HG02678 (cell line): ENCODE measurements around the gene CLVS2.

Experiments used
- ATAC-seq: cut with Tn5 transposase; IDR thresholded peaks from one replicate; pipeline ENCODE4 v1.9.1; 2021; ENCODE audit warnings: mild to moderate bottlenecking, moderate library complexity; ENCODE audit not compliant: unreplicated experiment

CLVS2 gene, protein sequence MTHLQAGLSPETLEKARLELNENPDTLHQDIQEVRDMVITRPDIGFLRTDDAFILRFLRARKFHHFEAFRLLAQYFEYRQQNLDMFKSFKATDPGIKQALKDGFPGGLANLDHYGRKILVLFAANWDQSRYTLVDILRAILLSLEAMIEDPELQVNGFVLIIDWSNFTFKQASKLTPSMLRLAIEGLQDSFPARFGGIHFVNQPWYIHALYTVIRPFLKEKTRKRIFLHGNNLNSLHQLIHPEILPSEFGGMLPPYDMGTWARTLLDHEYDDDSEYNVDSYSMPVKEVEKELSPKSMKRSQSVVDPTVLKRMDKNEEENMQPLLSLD

DNA sequence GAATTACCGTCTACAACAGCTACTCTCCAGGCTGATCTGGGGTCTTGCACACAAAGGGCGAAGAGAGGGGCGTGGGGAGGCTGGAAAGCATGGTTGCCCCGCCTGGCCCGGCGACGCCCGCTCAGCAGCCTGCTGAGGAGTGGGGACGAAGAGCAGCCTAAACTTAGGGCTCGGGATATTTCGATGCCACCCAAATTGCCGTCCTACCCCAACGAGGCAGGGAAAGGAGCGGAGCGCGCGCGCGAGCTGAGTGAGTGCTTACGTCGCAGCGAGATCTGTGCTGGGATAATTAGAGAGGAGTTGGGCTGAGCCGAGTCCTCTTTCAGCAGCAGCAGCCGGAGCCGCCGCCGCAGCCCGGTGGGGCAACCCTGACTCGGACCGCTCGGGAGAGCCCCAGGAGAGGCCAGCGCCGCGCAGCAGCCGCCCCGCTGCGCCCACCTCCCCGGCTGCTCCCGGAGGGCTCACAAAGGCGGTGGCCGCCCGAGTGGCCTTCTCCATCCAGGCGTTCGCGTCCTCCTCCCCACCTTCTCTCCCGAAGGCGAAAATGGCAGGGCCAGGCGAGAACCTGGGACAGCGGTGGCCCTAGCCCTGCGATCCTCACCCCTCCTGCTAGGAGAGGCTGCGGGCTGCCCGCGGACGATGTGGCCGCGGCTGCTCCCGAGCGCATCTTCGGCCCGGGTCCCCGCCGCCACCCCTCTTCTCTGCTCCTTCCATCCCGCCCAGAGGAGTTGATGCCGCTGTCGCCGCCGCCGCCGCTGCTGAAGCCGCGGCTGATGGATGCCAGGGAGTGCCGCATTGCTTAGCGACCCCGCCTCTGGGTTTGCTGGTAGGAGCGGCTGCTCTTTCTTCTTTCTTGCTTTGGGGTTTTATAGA is at the start of gene CLVS2:
Gene CLVS2 (plus strand): TSS at position 315 of the 873 bp plus-strand sequence. CDS start 1,543 bp downstream, outside the sequence.
- ATAC-seq: no peak

DNA sequence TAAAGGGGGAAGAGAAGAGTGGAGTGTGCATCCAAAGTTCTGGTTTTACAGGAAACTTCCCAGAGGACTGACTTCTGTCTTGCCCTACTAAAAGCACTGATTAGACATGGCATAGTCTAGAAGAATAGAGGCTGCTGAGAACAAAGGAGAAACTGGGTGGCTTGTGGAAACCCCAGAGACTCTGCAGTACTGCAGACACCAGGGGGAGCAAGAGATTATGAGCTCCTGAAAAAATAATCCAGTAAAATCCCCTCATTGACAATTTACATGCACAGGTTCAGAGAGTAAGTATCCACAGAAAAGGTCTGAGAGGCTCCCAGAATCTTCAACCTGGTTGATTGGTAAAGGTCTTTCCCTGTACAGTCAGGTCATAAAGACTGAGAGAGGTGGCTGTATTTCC is 48.7 kb upstream of the CLVS2 start:
- ATAC-seq: no peak

DNA sequence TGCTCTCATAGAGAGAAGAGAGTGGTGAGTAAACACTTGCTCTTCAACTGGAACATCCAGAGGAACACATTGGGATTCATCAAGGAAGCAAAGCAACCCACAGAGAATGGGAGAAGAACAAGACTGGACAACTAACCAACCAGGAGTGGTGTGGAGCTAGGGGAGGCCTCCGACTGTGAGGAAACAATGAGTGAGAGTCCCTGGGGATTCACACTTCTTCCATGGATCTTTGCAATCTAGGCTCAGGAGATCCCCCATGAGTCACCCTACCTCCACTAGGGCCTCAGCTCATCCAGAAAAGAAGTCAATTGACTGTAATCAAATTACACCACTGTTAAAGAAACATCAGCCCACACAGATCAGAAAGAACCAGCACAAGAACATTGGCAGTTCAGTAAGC is 42.3 kb upstream of the CLVS2 start:
- ATAC-seq: no peak

DNA sequence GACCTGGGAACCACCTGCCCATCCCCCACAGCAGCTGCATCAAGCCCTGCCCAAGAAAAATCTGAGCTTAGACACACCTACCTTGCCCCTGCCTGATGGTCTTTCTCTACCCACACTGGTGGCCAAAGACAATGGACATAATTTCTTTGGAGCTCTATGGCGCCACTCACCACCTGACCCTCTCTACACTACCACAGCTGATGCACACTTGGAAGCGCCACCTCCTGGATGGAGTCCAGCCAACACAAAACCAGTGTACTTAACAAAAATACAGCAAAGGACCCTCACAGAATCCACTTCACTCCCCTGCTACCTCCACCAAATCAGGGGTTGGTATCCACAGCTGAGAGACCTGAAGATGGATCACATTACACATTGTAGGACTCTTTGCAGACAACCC is 39.7 kb upstream of the CLVS2 start:
- ATAC-seq: no peak

DNA sequence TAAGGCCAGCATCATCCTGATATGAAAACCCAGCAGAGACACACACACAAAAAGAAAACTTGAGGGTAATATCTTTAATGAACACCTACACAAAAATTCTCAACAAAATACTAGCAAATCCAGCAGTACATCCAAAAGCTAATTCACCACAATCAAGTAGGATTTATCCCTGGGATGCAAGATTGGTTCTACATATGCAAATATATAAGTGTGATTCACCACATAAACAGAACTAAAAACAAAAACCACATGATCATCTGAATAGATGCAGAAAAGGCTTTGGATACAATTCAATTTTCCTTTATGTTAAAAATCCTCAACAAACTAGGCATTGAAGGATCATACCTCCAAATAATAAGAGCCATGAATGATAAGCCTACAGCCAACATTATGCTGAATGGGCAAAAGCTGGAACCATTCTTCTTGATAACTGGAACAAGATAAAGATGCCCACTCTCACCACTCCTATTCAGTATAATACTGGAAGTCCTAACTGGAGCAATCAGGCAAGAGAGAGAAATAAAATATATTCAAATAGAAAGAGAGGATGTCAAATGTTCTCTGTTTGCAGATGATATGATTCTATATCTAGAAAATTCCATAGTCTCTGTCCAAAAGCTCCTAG is 33.9 kb upstream of the CLVS2 start:
- ATAC-seq: no peak

DNA sequence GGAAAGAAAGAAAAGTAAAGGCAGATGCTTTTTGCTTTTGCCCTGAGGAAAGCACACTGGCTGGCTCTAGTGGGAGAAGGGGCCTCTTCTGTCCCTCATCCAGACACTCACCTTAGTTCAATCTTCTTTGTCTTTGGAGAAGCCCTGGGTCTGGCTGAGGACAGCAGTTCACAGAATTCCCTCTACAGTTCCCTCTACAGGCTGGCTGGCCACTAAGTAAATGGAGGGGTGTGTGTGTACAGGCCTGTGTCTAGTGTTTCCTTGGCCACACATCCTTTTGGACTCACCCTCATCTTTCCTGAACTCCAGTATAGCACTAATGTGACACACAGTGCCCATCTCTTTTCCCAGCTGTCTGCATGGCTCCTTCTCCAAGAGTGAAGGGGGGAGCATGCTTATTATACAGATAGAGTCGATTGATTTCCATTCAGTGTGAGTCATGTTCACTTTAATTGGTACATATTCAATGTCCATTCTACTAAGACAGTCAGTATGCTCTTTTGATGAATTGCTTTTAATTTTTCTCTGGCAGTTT is 26.0 kb upstream of the CLVS2 start:
- ATAC-seq: no peak

DNA sequence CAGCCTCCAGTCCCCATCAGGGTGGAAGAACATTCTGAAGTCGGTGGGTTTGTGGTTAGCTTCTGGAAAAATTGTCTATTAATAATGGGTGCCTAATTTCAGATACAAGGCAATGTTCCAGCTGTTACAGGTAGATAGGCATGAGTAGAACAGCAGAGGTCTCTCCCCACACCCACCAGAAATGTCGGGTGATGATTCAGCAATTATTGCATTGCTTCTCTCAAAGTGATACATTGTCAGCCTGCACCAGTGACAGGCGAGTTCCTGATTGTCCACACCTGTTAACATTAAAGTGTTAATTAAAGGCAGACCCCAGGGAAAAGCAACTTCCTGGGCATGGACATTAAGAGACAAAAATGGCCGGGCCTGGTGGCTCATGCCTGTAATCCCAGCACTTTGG is 18.9 kb upstream of the CLVS2 start:
- no peak for ATAC-seq

DNA sequence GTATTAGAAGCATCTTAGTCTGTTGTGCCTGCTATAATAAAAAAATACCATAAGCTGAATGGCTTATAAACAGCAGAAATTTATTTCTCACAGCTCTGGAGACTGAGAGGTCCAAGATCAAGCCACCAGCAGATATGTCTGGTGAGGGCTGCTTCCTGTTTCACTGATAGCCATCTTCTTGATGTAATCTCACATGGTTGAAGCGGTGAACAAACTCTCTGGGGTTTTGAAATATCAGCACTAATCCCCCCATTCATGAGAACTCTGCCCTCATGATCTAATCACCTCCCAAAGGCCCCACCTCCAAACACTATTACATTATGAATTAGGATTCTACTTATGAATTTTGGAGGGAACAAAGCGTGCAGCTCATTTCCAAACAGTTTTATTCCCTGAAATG is 11.6 kb upstream of the CLVS2 start:
- no peak for ATAC-seq

DNA sequence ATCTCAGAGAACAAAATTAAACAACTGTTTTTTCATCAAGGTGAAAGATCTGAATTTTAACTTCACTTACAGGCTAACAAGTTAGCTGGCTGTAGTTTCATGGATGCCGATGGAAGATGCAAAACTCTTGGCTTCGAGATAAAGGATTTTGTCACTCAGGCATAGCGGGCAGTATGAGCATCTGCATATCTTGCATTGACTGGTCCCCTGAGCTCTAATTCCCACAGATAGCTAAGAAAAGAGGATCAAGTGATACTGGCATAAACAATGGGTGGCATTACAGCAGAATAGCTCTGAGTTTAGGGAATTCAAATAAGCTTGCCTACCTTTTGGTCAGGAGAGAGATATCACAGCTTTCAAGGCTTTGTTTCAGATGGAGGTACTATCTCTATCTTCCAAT is 1.8 kb upstream of the CLVS2 start:
- ATAC-seq: no peak

DNA sequence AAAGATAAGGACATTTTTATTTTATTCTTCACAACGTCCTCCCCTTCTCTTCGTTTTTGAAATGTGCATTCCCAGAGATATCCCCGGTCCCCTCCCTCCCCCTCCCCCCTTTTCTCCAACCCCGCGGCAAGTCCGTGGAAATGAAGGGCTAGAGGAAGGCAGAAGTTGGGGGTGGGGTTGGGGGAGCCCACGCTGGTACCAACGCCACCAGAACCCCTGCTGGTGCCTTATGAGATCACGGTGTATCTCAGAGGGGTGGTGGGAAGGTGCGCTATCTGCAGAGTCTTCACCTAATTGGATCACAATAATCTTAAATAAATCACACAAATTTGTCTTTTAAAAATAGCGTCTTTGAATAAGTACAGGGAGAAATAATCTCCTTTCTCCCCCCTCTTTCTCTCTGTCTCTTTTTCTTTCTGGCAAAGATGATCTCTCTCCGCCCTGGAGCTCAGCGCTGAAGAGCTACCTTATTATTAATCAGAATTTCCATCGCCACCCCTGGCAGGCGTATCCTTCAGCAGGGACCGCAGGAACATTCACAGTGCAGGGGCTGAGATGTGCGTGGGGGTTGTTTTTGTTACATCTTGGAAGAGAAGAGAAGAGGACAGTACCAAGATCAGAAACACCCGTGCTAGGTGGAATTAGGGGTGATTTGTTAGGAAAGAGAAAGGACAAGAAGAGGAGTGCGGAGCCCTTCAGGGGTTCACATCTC is 915 bp downstream of the CLVS2 start:
- no peak for ATAC-seq

DNA sequence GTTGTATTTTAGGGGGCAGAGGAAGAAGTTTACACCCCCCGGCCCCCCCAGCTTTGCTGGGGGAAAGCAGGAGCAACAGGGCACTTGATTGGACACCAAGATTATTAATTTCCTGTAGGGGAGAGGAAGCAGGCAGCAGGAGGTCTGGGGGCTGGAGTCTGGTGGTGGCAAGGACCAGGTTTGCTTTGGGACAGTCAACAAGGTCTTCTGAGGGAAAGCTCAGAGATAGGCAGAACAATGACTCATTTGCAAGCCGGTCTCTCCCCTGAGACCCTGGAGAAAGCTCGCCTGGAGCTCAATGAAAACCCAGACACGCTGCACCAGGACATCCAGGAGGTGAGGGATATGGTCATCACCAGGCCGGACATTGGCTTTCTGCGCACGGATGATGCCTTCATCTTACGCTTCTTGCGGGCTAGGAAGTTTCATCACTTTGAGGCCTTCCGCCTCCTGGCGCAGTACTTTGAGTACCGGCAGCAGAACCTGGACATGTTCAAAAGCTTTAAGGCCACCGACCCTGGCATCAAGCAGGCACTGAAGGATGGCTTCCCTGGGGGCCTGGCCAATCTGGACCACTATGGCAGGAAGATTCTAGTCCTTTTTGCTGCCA is 1.6 kb downstream of the CLVS2 start:
- ATAC-seq: no peak

DNA sequence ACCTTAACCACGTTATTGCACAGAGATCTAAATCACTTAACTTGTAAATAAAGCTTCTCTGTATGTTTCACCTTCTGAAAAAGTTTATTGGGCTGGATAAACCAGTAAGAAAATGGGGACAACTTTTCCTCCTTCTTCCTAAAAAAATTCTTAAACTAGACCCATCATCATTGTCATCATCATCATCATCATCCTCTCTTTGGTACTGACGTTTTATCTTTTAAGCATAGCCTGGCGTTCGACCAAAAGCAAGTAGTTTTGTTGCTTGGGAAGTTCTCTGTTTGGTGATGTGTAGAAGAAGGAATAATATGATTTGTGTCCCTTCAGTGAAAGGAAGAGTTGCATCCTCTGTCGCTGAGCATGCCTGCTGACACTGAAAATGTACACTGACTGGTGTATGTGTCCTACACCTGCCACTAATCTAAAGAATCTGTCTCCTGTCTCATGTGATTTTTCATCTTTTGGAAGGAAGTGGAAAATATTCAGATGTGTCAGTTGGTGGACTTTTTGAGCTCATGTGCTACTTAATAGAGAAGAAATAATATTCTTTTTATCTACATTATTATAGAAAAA is 2.5 kb downstream of the CLVS2 start:
- no peak for ATAC-seq

DNA sequence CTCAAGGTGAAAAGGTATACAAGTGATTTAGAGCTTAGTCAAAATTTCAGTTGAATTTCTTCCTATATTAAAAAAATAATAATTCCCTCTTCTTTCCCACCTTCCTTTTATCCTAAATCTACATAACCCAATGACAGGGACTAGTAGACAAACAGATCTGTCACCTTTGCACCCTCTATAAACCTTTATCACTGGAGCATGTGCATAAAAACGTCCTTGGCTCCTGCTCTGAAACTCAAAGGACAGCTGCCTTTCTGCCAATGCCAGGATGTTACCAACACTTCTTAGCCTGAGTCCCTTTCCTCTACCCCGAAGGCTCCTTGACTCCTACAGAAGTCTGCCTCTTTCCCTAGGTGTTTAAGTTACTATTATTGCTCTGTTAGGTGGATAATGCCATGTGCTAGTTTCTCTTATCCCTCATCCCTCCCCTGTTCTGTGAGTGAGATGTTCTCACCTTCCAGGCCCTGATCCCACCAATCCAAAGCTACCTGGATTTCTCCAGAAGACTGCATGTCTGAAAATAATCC is 4.3 kb downstream of the CLVS2 start:
- no peak for ATAC-seq

DNA sequence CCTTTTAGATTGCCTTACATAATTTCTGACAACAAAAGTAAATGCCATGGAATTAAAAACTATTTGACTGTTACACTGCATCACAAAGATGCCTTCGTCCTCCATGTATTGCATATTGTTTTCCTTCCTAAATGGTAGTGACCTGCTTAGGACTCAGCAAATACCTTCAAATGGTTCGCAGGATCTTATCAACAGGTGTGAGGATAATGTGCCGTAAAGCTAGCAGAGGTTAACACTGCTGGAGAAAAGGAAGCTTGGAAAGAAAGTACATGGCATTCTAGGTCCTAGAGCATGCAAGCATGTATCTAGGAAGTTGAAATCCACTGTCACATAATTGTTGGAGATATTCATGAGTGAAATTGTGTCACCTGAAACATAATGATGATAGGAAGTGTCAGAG is 5.5 kb downstream of the CLVS2 start:
- no peak for ATAC-seq

DNA sequence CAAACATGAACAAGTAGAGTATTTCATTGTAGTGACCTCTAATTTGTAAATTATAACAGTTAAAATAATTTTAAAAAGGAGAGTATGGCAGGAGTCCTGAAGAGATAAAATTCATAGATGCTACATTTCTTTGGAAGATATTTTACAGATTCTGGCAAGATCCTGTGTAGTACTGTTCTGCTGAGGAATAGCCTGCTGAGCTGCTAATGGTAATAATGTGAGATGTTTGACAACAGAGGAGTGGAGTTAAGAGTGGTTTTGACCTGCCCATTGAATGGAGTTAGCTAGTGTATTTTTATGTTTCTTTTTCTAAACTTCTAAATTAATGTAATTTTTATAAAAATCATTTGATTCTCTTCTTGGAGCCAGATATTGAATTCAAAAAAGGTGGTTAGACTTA is 11.8 kb downstream of the CLVS2 start:
- ATAC-seq: no peak

DNA sequence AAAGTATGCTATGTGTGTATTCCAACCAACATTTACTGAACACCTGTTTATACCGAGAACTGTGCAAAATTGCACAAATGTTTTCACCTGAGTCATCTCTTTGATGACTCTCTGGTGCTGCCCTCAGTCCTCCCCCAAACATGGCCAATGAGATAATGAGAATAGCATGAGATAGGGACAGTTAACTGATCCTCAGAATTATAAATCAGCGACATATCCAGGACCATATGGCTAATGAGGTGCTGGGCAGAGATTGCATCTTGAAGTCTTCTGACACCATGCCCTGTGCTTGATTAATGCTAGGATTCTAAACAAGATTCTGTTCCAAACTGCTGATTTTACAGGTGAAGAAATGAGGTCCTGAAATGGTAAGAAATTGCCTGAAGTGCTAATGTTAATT is 13.0 kb downstream of the CLVS2 start:
- ATAC-seq: no peak

DNA sequence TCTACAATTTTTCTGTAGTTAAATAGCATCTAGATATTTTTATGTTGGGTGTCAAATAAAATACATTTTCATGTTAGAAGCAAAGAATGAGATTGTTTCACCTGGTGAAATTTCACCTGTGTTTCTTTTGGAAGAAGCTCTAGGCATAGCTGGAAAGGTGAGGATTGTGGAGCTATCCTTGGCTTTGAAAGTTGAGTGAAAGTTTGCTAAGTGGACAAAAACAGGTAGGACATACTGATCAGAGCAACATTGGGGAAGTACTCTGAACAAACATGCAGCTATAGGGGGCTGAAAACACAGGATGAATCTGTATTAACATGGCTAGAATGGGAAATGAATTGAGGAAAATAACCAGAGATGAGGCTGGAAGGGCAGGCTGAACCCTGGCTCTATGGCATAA is 18.8 kb downstream of the CLVS2 start:
- no peak for ATAC-seq

DNA sequence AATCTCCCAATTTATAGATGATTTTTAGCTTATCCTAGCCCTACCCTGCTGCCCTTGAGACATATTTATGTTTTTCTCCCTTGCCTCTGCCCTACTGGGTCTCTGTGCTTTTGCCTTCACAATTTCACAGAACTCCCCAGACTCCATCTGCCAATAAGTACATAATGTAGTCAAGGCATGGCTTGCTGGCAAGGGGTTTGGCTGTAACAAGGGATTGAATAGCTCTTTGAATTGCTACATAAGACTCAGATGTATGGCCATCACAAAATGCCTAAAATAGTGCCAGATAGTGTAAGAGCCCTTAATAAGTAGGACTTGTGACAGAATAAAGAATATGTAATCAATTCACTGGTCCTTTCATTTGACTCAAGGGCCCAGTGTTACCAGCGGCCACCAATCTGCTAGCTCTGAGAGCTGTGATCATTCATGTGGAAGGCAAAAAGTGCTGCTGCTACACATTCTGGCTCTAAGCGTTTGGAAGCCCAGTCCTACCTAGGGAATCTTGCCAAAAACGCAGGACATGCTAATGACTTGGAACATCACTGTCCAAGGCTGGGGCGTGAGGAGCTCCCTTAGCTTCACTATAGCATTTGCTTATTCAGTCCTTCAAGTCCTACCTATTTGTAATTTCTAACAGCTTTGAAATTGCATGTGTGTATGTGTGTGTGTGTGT is 20.5 kb downstream of the CLVS2 start:
- no peak for ATAC-seq

DNA sequence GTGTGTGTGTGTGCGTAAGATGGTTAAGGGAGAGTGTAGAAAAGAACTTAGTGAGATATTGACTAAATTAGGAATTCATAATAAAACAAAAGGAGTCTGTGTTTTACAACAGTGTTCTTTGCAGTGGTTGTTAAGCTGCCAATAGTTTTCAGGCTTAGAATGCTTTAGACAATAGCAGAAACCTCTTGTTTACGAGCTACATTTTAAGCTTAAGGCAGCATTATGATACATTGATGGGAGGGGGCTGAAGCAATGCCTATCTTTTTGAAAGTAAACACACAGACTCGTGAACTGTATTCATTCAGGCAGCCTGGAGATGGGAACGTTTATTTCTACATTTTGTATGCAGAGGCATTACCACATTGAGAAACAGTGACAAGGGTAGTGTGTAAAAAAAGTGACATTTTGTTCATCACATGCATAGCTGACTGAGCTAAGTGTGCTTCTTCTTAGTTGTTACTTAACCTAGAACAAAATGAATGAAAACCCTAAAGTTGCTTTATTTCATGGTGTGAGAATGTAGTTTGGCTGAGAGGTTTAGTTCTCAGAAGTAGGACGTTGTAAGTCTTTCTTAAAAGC is 21.2 kb downstream of the CLVS2 start:
- ATAC-seq: no peak
